Neuronal stem cell (in vitro differentiated cells): ENCODE results near the gene NPL.

ENCODE experiments used
- DNase-seq: peaks from one replicate; pipeline ENCODE4 v3.0.0-alpha.2; 2013; ENCODE audit warnings: low spot score
- H2AFZ ChIP-seq: one replicate; pipeline ENCODE4 v1.6.1; 2013; ENCODE audit warnings: mild to moderate bottlenecking, low read length, inconsistent platforms
- H2AK5ac ChIP-seq: 2 replicates; pipeline ENCODE4 v1.6.1; 2013; ENCODE audit warnings: low read depth, mild to moderate bottlenecking, inconsistent platforms, low read length, moderate library complexity, mixed read lengths
- H2BK120ac ChIP-seq: 2 replicates; pipeline ENCODE4 v1.6.1; 2013; ENCODE audit warnings: low read depth, mild to moderate bottlenecking, inconsistent platforms, low read length, moderate library complexity, mixed read lengths
- H2BK12ac ChIP-seq: one replicate; pipeline ENCODE4 v1.6.1; 2013; ENCODE audit warnings: low read length, inconsistent platforms
- H2BK15ac ChIP-seq: 2 replicates; pipeline ENCODE4 v1.6.1; 2013; ENCODE audit warnings: mild to moderate bottlenecking, low read length, inconsistent platforms, mixed read lengths
- H2BK5ac ChIP-seq: one replicate; pipeline ENCODE4 v1.6.1; 2013; ENCODE audit warnings: inconsistent platforms, mild to moderate bottlenecking, low read length, moderate library complexity
- H3K14ac ChIP-seq: one replicate; pipeline ENCODE4 v1.6.1; 2013; ENCODE audit warnings: low read length, inconsistent platforms
- H3K18ac ChIP-seq: 2 replicates; pipeline ENCODE4 v1.6.1; 2013; ENCODE audit warnings: low read length, inconsistent platforms
- H3K23ac ChIP-seq: 2 replicates; pipeline ENCODE4 v1.6.1; 2013; ENCODE audit warnings: low read depth, mild to moderate bottlenecking, mixed read lengths, low read length, inconsistent platforms; ENCODE audit not compliant: poor library complexity
- H3K27ac ChIP-seq: replicated peaks from 3 replicates; pipeline ENCODE4 v1.5.1; 2013; ENCODE audit warnings: low read length, inconsistent platforms
- H3K27me3 ChIP-seq, 3 experiments: 2 replicates each; pipeline ENCODE4 v1.6.1; 2013; ENCODE audit warnings: low read length in 3 of 3, mild to moderate bottlenecking in 2 of 3, inconsistent platforms in 1 of 3, low read depth in 1 of 3, mixed read lengths in 1 of 3, moderate library complexity in 1 of 3; ENCODE audit not compliant: control insufficient read depth in 3 of 3, insufficient read depth in 3 of 3
- H3K36me3 ChIP-seq, 2 donors: replicated peaks in 1 of 2; 2 replicates each; pipeline ENCODE4 v1.6.1; 2013; ENCODE audit warnings: low read length in 2 of 2; ENCODE audit not compliant: control insufficient read depth in 2 of 2, insufficient read depth in 2 of 2
- H3K4ac ChIP-seq: 2 replicates; pipeline ENCODE4 v1.6.1; 2013; ENCODE audit warnings: inconsistent platforms, mild to moderate bottlenecking, low read length, moderate library complexity
- H3K4me1 ChIP-seq, 2 donors: 1 replicate in 1 of 2; 2 replicates in 1 of 2; pipeline ENCODE4 v1.6.1; 2013; ENCODE audit warnings: low read length in 2 of 2, low read depth in 1 of 2; ENCODE audit not compliant: control insufficient read depth in 2 of 2, insufficient read depth in 1 of 2
- H3K4me2 ChIP-seq: one replicate; pipeline ENCODE4 v1.6.1; 2013; ENCODE audit warnings: mild to moderate bottlenecking, low read length, inconsistent platforms; ENCODE audit not compliant: insufficient read depth, poor library complexity, severe bottlenecking
- H3K4me3 ChIP-seq, 2 donors: 2 replicates each; pipeline ENCODE4 v1.5.1; 2013; ENCODE audit warnings: low read length in 2 of 2, mild to moderate bottlenecking in 2 of 2, inconsistent platforms in 1 of 2, moderate library complexity in 1 of 2
- H3K79me1 ChIP-seq: one replicate; pipeline ENCODE4 v1.6.1; 2013; ENCODE audit warnings: low read depth, mild to moderate bottlenecking, inconsistent platforms, low read length, moderate library complexity
- H3K9ac ChIP-seq: one replicate; pipeline ENCODE4 v1.6.1; 2013; ENCODE audit warnings: mild to moderate bottlenecking, low read depth, low read length, inconsistent platforms; ENCODE audit not compliant: poor library complexity
- H3K9me3 ChIP-seq, 2 donors: replicated peaks in 1 of 2; 2 replicates each; pipeline versions ENCODE3 to v1.6.1; 2013; ENCODE audit warnings: low read length in 2 of 2, mild to moderate bottlenecking in 2 of 2, inconsistent platforms in 1 of 2, low read depth in 1 of 2, mixed read lengths in 1 of 2, moderate library complexity in 1 of 2; ENCODE audit not compliant: control insufficient read depth in 2 of 2, insufficient read depth in 1 of 2
- H4K8ac ChIP-seq: one replicate; pipeline ENCODE4 v1.6.1; 2013; ENCODE audit warnings: low read depth, mild to moderate bottlenecking, inconsistent platforms, low read length, moderate library complexity
- H4K91ac ChIP-seq: one replicate; pipeline ENCODE4 v1.6.1; 2013; ENCODE audit warnings: low read length, low read depth, mild to moderate bottlenecking, inconsistent platforms; ENCODE audit not compliant: poor library complexity
- WGBS, 2 donors: extraction: QIAGEN DNeasy Blood & Tissue Kit; methylation state at CpG; one replicate each; pipeline ENCODE4 v1.1.7; 2013; ENCODE audit warnings: missing lambda C conversion rate in 2 of 2, mixed read lengths in 1 of 2; ENCODE audit not compliant: insufficient read length in 2 of 2, insufficient replicate concordance in 1 of 2; ENCODE audit errors: extremely low coverage in 2 of 2; 5-methylcytosine and 5-hydroxymethylcytosine counted together

NPL gene

GRCh38 chr1:182834326-182834725 is 44.8 kb downstream of the NPL start:
- no peak for DNase-seq
- no peaks in the 10 kb centered on the region for H3K36me3 ChIP-seq
- no peak overlapping the region for H3K4me3 ChIP-seq
- no peak overlapping the region for H2BK120ac ChIP-seq
- no peak overlapping the region for H4K91ac ChIP-seq
- H2BK12ac ChIP-seq = no peak overlapping the region
- peaks cover 3% of the 10 kb centered on the region for H3K79me1 ChIP-seq
- no peak overlapping the region for H2AFZ ChIP-seq
- no CpG with 5 or more reads among the region's 2 CpGs for WGBS, 2 donors
- H3K27me3 ChIP-seq = no peaks in the 10 kb centered on the region
- no peak overlapping the region for H4K8ac ChIP-seq
- peaks cover 0 to 9% of the 10 kb centered on the region in 2 donors for H3K9me3 ChIP-seq
- H2BK15ac ChIP-seq = no peak overlapping the region
- H3K4me1 ChIP-seq = peaks cover 3 to 25% of the 10 kb centered on the region in 2 donors
- no peak overlapping the region for H3K14ac ChIP-seq
- no peak overlapping the region for H3K4ac ChIP-seq
- no peak overlapping the region for H3K4me2 ChIP-seq
- H3K23ac ChIP-seq = no peak overlapping the region
- H3K9ac ChIP-seq = no peak overlapping the region
- H2BK5ac ChIP-seq = no peak overlapping the region
- no peak overlapping the region for H3K18ac ChIP-seq
- no peak overlapping the region for H3K27ac ChIP-seq
- no peak overlapping the region for H2AK5ac ChIP-seq

- no peak overlapping the region for H3K4me3 ChIP-seq
- H3K4me1 ChIP-seq = peaks cover 3 to 25% of the 10 kb centered on the region in 2 donors
- H3K4me2 ChIP-seq = no peak overlapping the region
- H3K27me3 ChIP-seq = no peaks in the 10 kb centered on the region
- H3K9ac ChIP-seq = no peak overlapping the region
- H2BK15ac ChIP-seq = no peak overlapping the region
- H3K18ac ChIP-seq = no peak overlapping the region
- H2BK5ac ChIP-seq = no peak overlapping the region
- H2BK120ac ChIP-seq = no peak overlapping the region
- no peak overlapping the region for H3K23ac ChIP-seq
- H3K14ac ChIP-seq = no peak overlapping the region
- no CpG with 5 or more reads among the region's 10 CpGs for WGBS, 2 donors
- H3K27ac ChIP-seq = no peak overlapping the region
- no peak overlapping the region for H2BK12ac ChIP-seq
- peaks cover 0 to 9% of the 10 kb centered on the region in 2 donors for H3K9me3 ChIP-seq
- no peak overlapping the region for H4K8ac ChIP-seq
- no peak overlapping the region for H4K91ac ChIP-seq
- H2AFZ ChIP-seq = no peak overlapping the region
- DNase-seq = no peak
- peaks cover 0 to 4% of the 10 kb centered on the region in 2 donors for H3K36me3 ChIP-seq
- no peak overlapping the region for H3K4ac ChIP-seq
- H2AK5ac ChIP-seq = no peak overlapping the region
- peaks cover 4% of the 10 kb centered on the region for H3K79me1 ChIP-seq
Measured at GRCh38 chr1:182835806-182836205, 46.2 kb downstream of the NPL start.

GRCh38 chr1:182839209-182840066 is 49.9 kb downstream of the NPL start, which contains the start of gene DHX9:
Gene DHX9, plus strand, starts transcription at chr1:182839347. Its CDS starts 3,220 bp downstream, at chr1:182842567.
- Histone ChIP-seq H3K4ac (peak within 1 kb of the TSS; percentile 96), H3K27ac (peak within 1 kb of the TSS; percentile 98), H3K9ac (peak within 1 kb of the TSS; percentile 100), H3K23ac (peak within 1 kb of the TSS; percentile 100), H2BK120ac (peak within 1 kb of the TSS; percentile 83), H2AFZ (peak within 1 kb of the TSS; percentile 94), H2AK5ac (peak within 1 kb of the TSS; percentile 52), H3K4me2 (peak within 1 kb of the TSS; percentile 61), H3K4me1 (peaks cover 3 to 20% of the 10 kb centered on the region in 2 donors), H3K79me1 (peaks cover 4% of the 10 kb centered on the region), H2BK15ac (peak within 1 kb of the TSS; percentile 64), H2BK12ac (no peak within 1 kb of the TSS), H3K4me3 (peak within 1 kb of the TSS; percentile 84 to 96), H4K8ac (no peak within 1 kb of the TSS), H4K91ac (peak within 1 kb of the TSS; percentile 98), H3K18ac (peak within 1 kb of the TSS; percentile 100), H2BK5ac (peak within 1 kb of the TSS; percentile 99), H3K27me3 (no peaks in the 10 kb centered on the region), H3K36me3 (peaks cover 8 to 41% of the 10 kb centered on the region in 2 donors), H3K9me3 (peaks cover 0 to 13% of the 10 kb centered on the region in 2 donors), H3K14ac (peak within 1 kb of the TSS; percentile 95)
- DNase-seq = peak; percentile 95
- no CpG with 5 or more reads among the region's 92 CpGs for WGBS, 2 donors

GRCh38 chr1:182841368-182841988 is 51.9 kb downstream of the NPL start:
- no peak overlapping the region for H3K9ac ChIP-seq
- H3K36me3 ChIP-seq = peaks cover 14 to 61% of the 10 kb centered on the region in 2 donors
- no peak overlapping the region for H3K4ac ChIP-seq
- peaks cover 6 to 7% of the 10 kb centered on the region in 2 donors for H3K4me1 ChIP-seq
- no peak overlapping the region for H2AFZ ChIP-seq
- H3K9me3 ChIP-seq = peaks cover 0 to 13% of the 10 kb centered on the region in 2 donors
- no peak overlapping the region for H4K8ac ChIP-seq
- H3K18ac ChIP-seq = no peak overlapping the region
- H2AK5ac ChIP-seq = no peak overlapping the region
- H3K4me3 ChIP-seq = peak overlapping the region in 1 of 2 donors; percentile 40
- H3K79me1 ChIP-seq = peaks cover 4% of the 10 kb centered on the region
- H2BK5ac ChIP-seq = no peak overlapping the region
- no peak overlapping the region for H3K27ac ChIP-seq
- H3K23ac ChIP-seq = no peak overlapping the region
- no peak for DNase-seq
- no CpG with 5 or more reads among the region's 10 CpGs for WGBS, 2 donors
- no peak overlapping the region for H2BK15ac ChIP-seq
- no peak overlapping the region for H2BK12ac ChIP-seq
- no peak overlapping the region for H2BK120ac ChIP-seq
- H3K4me2 ChIP-seq = peak overlapping the region; percentile 36
- no peaks in the 10 kb centered on the region for H3K27me3 ChIP-seq
- no peak overlapping the region for H3K14ac ChIP-seq
- no peak overlapping the region for H4K91ac ChIP-seq
